Astrocyte (in vitro differentiated cells and primary cell): Measurements from ENCODE around the gene NRK.

Source experiments
- CTCF ChIP-seq: IDR thresholded peaks from 2 replicates; pipeline ENCODE4 v1.5.1; 2011; ENCODE audit warnings: low read depth, mild to moderate bottlenecking, inconsistent platforms, low read length, moderate library complexity; ENCODE audit not compliant: insufficient read depth
- EZH2 ChIP-seq: IDR thresholded peaks from 2 replicates; pipeline ENCODE4 v1.6.1; 2012; ENCODE audit warnings: mild to moderate bottlenecking, low read length, inconsistent platforms; ENCODE audit not compliant: insufficient read depth

GRCh38 chrX:105820247-105820646, 2.1 kb upstream of the NRK start:
- TF ChIP-seq CTCF: no peak
- TF ChIP-seq EZH2: no peak
